Activated CD4-positive, alpha-beta T cell treated with anti-CD3 and anti-CD28 coated beads, Interleukin-2, amount 10 ng/mL, durations not matched to agents 24 days and 14 days (primary cell): ENCODE measurements around the gene CLCN4. TPM values are rescaled to one million over a fixed set of nuclear protein-coding genes. Genes with fewer than 3 reads are reported as not detected.

ENCODE experiments used
- DNase-seq: peaks from one replicate; pipeline ENCODE4 v3.0.0; 2022
- H3K27ac Mint-ChIP-seq: one replicate; pipeline ENCODE4 v1.8.0; 2022; ENCODE audit warnings: mild to moderate bottlenecking, mixed read lengths
- H3K27me3 Mint-ChIP-seq: one replicate; pipeline ENCODE4 v1.8.0; 2022; ENCODE audit warnings: mixed read lengths
- H3K36me3 Mint-ChIP-seq: one replicate; pipeline ENCODE4 v1.8.0; 2022; ENCODE audit warnings: low read depth, mild to moderate bottlenecking, mixed read lengths
- H3K4me1 Mint-ChIP-seq: one replicate; pipeline ENCODE4 v1.8.0; 2021; ENCODE audit warnings: mixed read lengths
- H3K4me3 Mint-ChIP-seq: one replicate; pipeline ENCODE4 v1.8.0; 2022; ENCODE audit warnings: mild to moderate bottlenecking, moderate library complexity, mixed read lengths
- H3K9me3 Mint-ChIP-seq: one replicate; pipeline ENCODE4 v1.8.0; 2021; ENCODE audit warnings: mixed read lengths
- intact Hi-C: fragments of 100-400 bp; cut with micrococcal nuclease; formaldehyde crosslinking; loops from one replicate; pipeline ENCODE4 v1.15.1; 2023
- total RNA-seq: library from RNA; stranded (reverse); gene quantifications from 2 replicates; pipeline ENCODE4 v1.2.3, GENCODE V29; 2022

CLCN4 gene
- total RNA-seq, 1 donor from 2014 or later, result not detected

GRCh38 chrX:10166248-10166716 lies 9.5 kb downstream of the CLCN4 start:
- intact Hi-C loops, result no loop called here
- Mint-ChIP-seq H3K4me1 (peaks cover 5% of the 10 kb centered on the region), H3K27me3 (peaks cover 3% of the 10 kb centered on the region), H3K27ac (no peak overlapping the region), H3K4me3 (no peak overlapping the region), H3K9me3 (no peaks in the 10 kb centered on the region), H3K36me3 (no peaks in the 10 kb centered on the region)
- no peak for DNase-seq

- Mint-ChIP-seq H3K27me3 (peaks cover 3% of the 10 kb centered on the region), H3K36me3 (no peaks in the 10 kb centered on the region), H3K4me1 (peaks cover 5% of the 10 kb centered on the region), H3K27ac (no peak overlapping the region), H3K4me3 (peak overlapping the region; percentile 19), H3K9me3 (no peaks in the 10 kb centered on the region)
- intact Hi-C loops, result no loop called here
- DNase-seq, result peak; percentile 60
These were observed 10.0 kb downstream of the CLCN4 start for GRCh38 chrX:10166731-10167151.

- Mint-ChIP-seq H3K4me1 (peaks cover 5% of the 10 kb centered on the region), H3K36me3 (no peaks in the 10 kb centered on the region), H3K9me3 (no peaks in the 10 kb centered on the region), H3K4me3 (no peak overlapping the region), H3K27ac (no peak overlapping the region), H3K27me3 (peaks cover 3% of the 10 kb centered on the region)
- intact Hi-C loops, result no loop called here
- DNase-seq, result no peak
These were observed 10.8 kb downstream of the CLCN4 start for GRCh38 chrX:10167573-10167972.

GRCh38 chrX:10168226-10168625 lies 11.5 kb downstream of the CLCN4 start:
- H3K27ac Mint-ChIP-seq, result no peak overlapping the region
- H3K9me3 Mint-ChIP-seq, result no peaks in the 10 kb centered on the region
- no peak overlapping the region for H3K4me3 Mint-ChIP-seq
- intact Hi-C loops, result no loop called here
- no peaks in the 10 kb centered on the region for H3K36me3 Mint-ChIP-seq
- no peak for DNase-seq
- peaks cover 3% of the 10 kb centered on the region for H3K27me3 Mint-ChIP-seq
- peaks cover 5% of the 10 kb centered on the region for H3K4me1 Mint-ChIP-seq

GRCh38 chrX:10169175-10169574 lies 12.4 kb downstream of the CLCN4 start:
- intact Hi-C loops, result no loop called here
- no peak for DNase-seq
- Mint-ChIP-seq H3K27ac (no peak overlapping the region), H3K9me3 (no peaks in the 10 kb centered on the region), H3K27me3 (peaks cover 3% of the 10 kb centered on the region), H3K4me1 (peaks cover 5% of the 10 kb centered on the region), H3K36me3 (no peaks in the 10 kb centered on the region), H3K4me3 (no peak overlapping the region)

- peaks cover 3% of the 10 kb centered on the region for H3K27me3 Mint-ChIP-seq
These were observed 14.5 kb downstream of the CLCN4 start for GRCh38 chrX:10171249-10171648.

GRCh38 chrX:10172877-10173276 lies 16.1 kb downstream of the CLCN4 start:
- H3K27ac Mint-ChIP-seq, result no peak overlapping the region
- no peaks in the 10 kb centered on the region for H3K9me3 Mint-ChIP-seq
- DNase-seq, result no peak
- no peaks in the 10 kb centered on the region for H3K36me3 Mint-ChIP-seq
- intact Hi-C loops, result no loop called here
- H3K4me3 Mint-ChIP-seq, result no peak overlapping the region
- peaks cover 5% of the 10 kb centered on the region for H3K27me3 Mint-ChIP-seq
- H3K4me1 Mint-ChIP-seq, result peaks cover 2% of the 10 kb centered on the region

More at GRCh38 chrX:10171249-10171648, 14.5 kb downstream of the CLCN4 start:
- no peak for DNase-seq
- Mint-ChIP-seq H3K4me3 (no peak overlapping the region), H3K27ac (no peak overlapping the region), H3K9me3 (no peaks in the 10 kb centered on the region), H3K4me1 (peaks cover 5% of the 10 kb centered on the region), H3K36me3 (no peaks in the 10 kb centered on the region)
- intact Hi-C loops, result no loop called here

- Mint-ChIP-seq H3K4me3 (no peak overlapping the region), H3K36me3 (no peaks in the 10 kb centered on the region), H3K4me1 (peaks cover 2% of the 10 kb centered on the region), H3K27me3 (peaks cover 6% of the 10 kb centered on the region), H3K27ac (no peak overlapping the region), H3K9me3 (no peaks in the 10 kb centered on the region)
- intact Hi-C loops, result no loop called here
- no peak for DNase-seq
These were observed 16.6 kb downstream of the CLCN4 start for GRCh38 chrX:10173331-10173900.

GRCh38 chrX:10174051-10174450 lies 17.3 kb downstream of the CLCN4 start:
- Mint-ChIP-seq H3K27ac (no peak overlapping the region), H3K9me3 (no peaks in the 10 kb centered on the region), H3K4me3 (no peak overlapping the region), H3K27me3 (peaks cover 3% of the 10 kb centered on the region), H3K4me1 (peaks cover 2% of the 10 kb centered on the region), H3K36me3 (no peaks in the 10 kb centered on the region)
- intact Hi-C loops, result no loop called here
- no peak for DNase-seq

GRCh38 chrX:10174810-10175209 lies 18.0 kb downstream of the CLCN4 start:
- Mint-ChIP-seq H3K9me3 (no peaks in the 10 kb centered on the region), H3K27ac (no peak overlapping the region), H3K27me3 (peaks cover 5% of the 10 kb centered on the region), H3K4me1 (peaks cover 2% of the 10 kb centered on the region), H3K36me3 (no peaks in the 10 kb centered on the region), H3K4me3 (no peak overlapping the region)
- intact Hi-C loops, result no loop called here
- no peak for DNase-seq

- Mint-ChIP-seq H3K27me3 (peaks cover 5% of the 10 kb centered on the region), H3K27ac (no peak overlapping the region), H3K4me3 (no peak overlapping the region), H3K9me3 (no peaks in the 10 kb centered on the region), H3K4me1 (peaks cover 2% of the 10 kb centered on the region), H3K36me3 (no peaks in the 10 kb centered on the region)
- no peak for DNase-seq
- intact Hi-C loops, result no loop called here
These were observed 18.6 kb downstream of the CLCN4 start for GRCh38 chrX:10175319-10175871.

GRCh38 chrX:10176121-10177003 lies 19.6 kb downstream of the CLCN4 start:
- no peaks in the 10 kb centered on the region for H3K9me3 Mint-ChIP-seq
- no peaks in the 10 kb centered on the region for H3K36me3 Mint-ChIP-seq
- no peak overlapping the region for H3K27ac Mint-ChIP-seq
- H3K4me1 Mint-ChIP-seq, result peaks cover 2% of the 10 kb centered on the region
- H3K27me3 Mint-ChIP-seq, result peaks cover 5% of the 10 kb centered on the region
- no peak for DNase-seq
- no peak overlapping the region for H3K4me3 Mint-ChIP-seq
- intact Hi-C loops, result no loop called here

- H3K4me3 Mint-ChIP-seq, result no peak overlapping the region
- intact Hi-C loops, result no loop called here
These were observed 20.2 kb downstream of the CLCN4 start for GRCh38 chrX:10177004-10177396.

GRCh38 chrX:10177601-10178000 lies 20.8 kb downstream of the CLCN4 start:
- no peaks in the 10 kb centered on the region for H3K9me3 Mint-ChIP-seq
- H3K4me3 Mint-ChIP-seq, result no peak overlapping the region
- H3K4me1 Mint-ChIP-seq, result peaks cover 2% of the 10 kb centered on the region
- intact Hi-C loops, result no loop called here
- peaks cover 5% of the 10 kb centered on the region for H3K27me3 Mint-ChIP-seq
- no peak overlapping the region for H3K27ac Mint-ChIP-seq
- no peak for DNase-seq
- H3K36me3 Mint-ChIP-seq, result no peaks in the 10 kb centered on the region

More at GRCh38 chrX:10177004-10177396, 20.2 kb downstream of the CLCN4 start:
- Mint-ChIP-seq H3K27me3 (peaks cover 5% of the 10 kb centered on the region), H3K9me3 (no peaks in the 10 kb centered on the region), H3K4me1 (peaks cover 2% of the 10 kb centered on the region), H3K27ac (no peak overlapping the region), H3K36me3 (no peaks in the 10 kb centered on the region)
- no peak for DNase-seq
